Prostate gland (tissue), 2 donors: ENCODE measurements around the gene CEMIP. TPM values are rescaled to one million over a fixed set of nuclear protein-coding genes. Genes with fewer than 3 reads are reported as not detected.
A peak's percentile ranks its signal among the peaks of the same experiment; 100 is the strongest.
"Not testable (repeated sequence)": the region's sequence is repeated elsewhere in the genome, so short reads cannot be mapped to it uniquely, and the experiment has no call there.

Experiments
- DNase-seq: peaks from one replicate; pipeline ENCODE4 v3.0.0-alpha.2; 2019; ENCODE audit warnings: low spot score
- H3K27ac ChIP-seq, 2 donors: fragments of 200-600 bp; sonication (generic); 2 replicates each; pipeline ENCODE4 v1.5.1; 2017 to 2019
- H3K27me3 ChIP-seq: fragments of 200-600 bp; sonication (generic); replicated peaks from 2 replicates; pipeline ENCODE4 v1.5.1; 2019; ENCODE audit not compliant: insufficient read depth
- H3K36me3 ChIP-seq, 2 donors: fragments of 200-600 bp; sonication (generic); 1 replicate in 1 of 2; 2 replicates in 1 of 2; pipeline versions ENCODE4 v1.5.1 to v1.8.1; 2017 to 2019
- H3K4me1 ChIP-seq: fragments of 200-600 bp; sonication (generic); replicated peaks from 2 replicates; pipeline ENCODE4 v1.5.1; 2019
- H3K4me3 ChIP-seq, 2 donors: fragments of 200-600 bp; sonication (generic); 2 replicates each; pipeline ENCODE4 v1.5.1; 2017 to 2019
- H3K9me3 ChIP-seq: fragments of 200-600 bp; sonication (generic); 2 replicates; pipeline ENCODE4 v1.5.1; 2017
- CTCF ChIP-seq, 4 experiments: fragments of 200-600 bp in 2 of 4; fragments of 450-650 bp in 2 of 4; sonication (generic) in 2 of 4; IDR thresholded peaks; 1 replicate in 3 of 4; 2 replicates in 1 of 4; pipeline ENCODE4 v1.5.1; 2016 to 2019; ENCODE audit warnings: antibody characterized with exemption in 4 of 4, mild to moderate bottlenecking in 2 of 4, moderate library complexity in 2 of 4
- POLR2A ChIP-seq: fragments of 450-650 bp; IDR thresholded peaks from one replicate; pipeline ENCODE4 v1.6.1; 2016; ENCODE audit warnings: antibody characterized with exemption, mild to moderate bottlenecking
- POLR2AphosphoS5 ChIP-seq: sonication (generic); formaldehyde crosslinking; IDR thresholded peaks from one replicate; pipeline ENCODE4 v1.6.1; 2017; ENCODE audit warnings: antibody characterized with exemption
- WGBS: methylation state at CpG from one replicate; pipeline ENCODE4 v1.1.5; 2018; 5-methylcytosine and 5-hydroxymethylcytosine counted together
- intact Hi-C: fragments of 100-400 bp; cut with DNase I; formaldehyde crosslinking; loops from one replicate; pipeline ENCODE4 v1.14.2; 2022
- total RNA-seq, 2 donors: library from RNA; depleted of rRNA; stranded (reverse); fragments of >200 nt; gene quantifications; one replicate each; pipeline ENCODE4 v1.1.0, GENCODE V29; 2016

Gene CEMIP
- total RNA-seq, 2 donors from 2014 or later: 1.6 to 13.5 TPM

- Histone ChIP-seq H3K36me3 (no peaks in the 10 kb centered on the region), H3K4me1 (peaks cover 4% of the 10 kb centered on the region), H3K27me3 (no peaks in the 10 kb centered on the region), H3K9me3 (no peaks in the 10 kb centered on the region), H3K4me3 (no peak overlapping the region), H3K27ac (no peak overlapping the region)
- no peak for DNase-seq
- 93% methylated on average over 8 of the region's 8 CpGs for WGBS
- TF ChIP-seq CTCF (IDR thresholded peaks at IDR 0.05) (no peak), POLR2AphosphoS5 (no peak), POLR2A (no peak)
- intact Hi-C loops: no loop called here
Measured at GRCh38 chr15:80754014-80754413, 25.2 kb upstream of the CEMIP start.

- H3K9me3 ChIP-seq: no peaks in the 10 kb centered on the region
- intact Hi-C loops: no loop called here
- no peaks in the 10 kb centered on the region for H3K27me3 ChIP-seq
- no peak overlapping the region for H3K27ac ChIP-seq
- H3K4me3 ChIP-seq: no peak overlapping the region
- TF ChIP-seq POLR2AphosphoS5 (no peak), POLR2A (no peak), CTCF (IDR thresholded peaks at IDR 0.05) (no peak)
- no peaks in the 10 kb centered on the region for H3K4me1 ChIP-seq
- 84% methylated on average over 3 of the region's 3 CpGs for WGBS
- H3K36me3 ChIP-seq: no peaks in the 10 kb centered on the region
- no peak for DNase-seq
Measured at GRCh38 chr15:80755885-80756284, 23.3 kb upstream of the CEMIP start.

- peak overlapping the region; percentile 24 to 56 for H3K27ac ChIP-seq
- intact Hi-C loops: no loop called here
Measured at GRCh38 chr15:80758130-80758745, 20.9 kb upstream of the CEMIP start.

GRCh38 chr15:80760960-80761359 lies 18.2 kb upstream of the CEMIP start:
- Histone ChIP-seq H3K4me1 (no peaks in the 10 kb centered on the region), H3K36me3 (no peaks in the 10 kb centered on the region), H3K4me3 (no peak overlapping the region), H3K27me3 (no peaks in the 10 kb centered on the region), H3K9me3 (no peaks in the 10 kb centered on the region), H3K27ac (no peak overlapping the region)
- intact Hi-C loops: no loop called here
- no peak for TF ChIP-seq POLR2AphosphoS5
- no peak for TF ChIP-seq POLR2A
- no peak for TF ChIP-seq CTCF (IDR thresholded peaks at IDR 0.05)
- WGBS: 53% methylated on average over 4 of the region's 4 CpGs
- no peak for DNase-seq

More at GRCh38 chr15:80758130-80758745, 20.9 kb upstream of the CEMIP start:
- Histone ChIP-seq H3K4me3 (no peak overlapping the region), H3K4me1 (no peaks in the 10 kb centered on the region), H3K36me3 (no peaks in the 10 kb centered on the region), H3K27me3 (no peaks in the 10 kb centered on the region), H3K9me3 (no peaks in the 10 kb centered on the region)
- TF ChIP-seq POLR2A (no peak), POLR2AphosphoS5 (no peak), CTCF (IDR thresholded peaks at IDR 0.05) (no peak)
- WGBS: 56% methylated on average over 6 of the region's 6 CpGs
- DNase-seq: no peak

- intact Hi-C loops: no loop called here
Measured at GRCh38 chr15:80761754-80762153, 17.4 kb upstream of the CEMIP start.

GRCh38 chr15:80763235-80763634 lies 15.9 kb upstream of the CEMIP start:
- 96% methylated on average over 3 of the region's 3 CpGs for WGBS
- DNase-seq, intact Hi-C loops, H3K9me3 ChIP-seq, H3K4me3 ChIP-seq, H3K27ac ChIP-seq, H3K4me1 ChIP-seq, H3K27me3 ChIP-seq, H3K36me3 ChIP-seq: not testable (repeated sequence)

More at GRCh38 chr15:80761754-80762153, 17.4 kb upstream of the CEMIP start:
- no peaks in the 10 kb centered on the region for H3K4me1 ChIP-seq
- no peak overlapping the region for H3K27ac ChIP-seq
- H3K9me3 ChIP-seq: no peaks in the 10 kb centered on the region
- WGBS: 89% methylated on average over 6 of the region's 6 CpGs
- no peak overlapping the region for H3K4me3 ChIP-seq
- H3K36me3 ChIP-seq: no peaks in the 10 kb centered on the region
- TF ChIP-seq CTCF (IDR thresholded peaks at IDR 0.05): no peak
- no peak for TF ChIP-seq POLR2A
- no peak for TF ChIP-seq POLR2AphosphoS5
- DNase-seq: no peak
- no peaks in the 10 kb centered on the region for H3K27me3 ChIP-seq
